GM10847 (cell line): ENCODE results near the gene UMODL1.

ENCODE experiments used
- POLR2A ChIP-seq: IDR thresholded peaks from 2 replicates; pipeline ENCODE4 v1.6.1; 2011; ENCODE audit not compliant: insufficient read length; ENCODE audit errors: extremely low read depth

UMODL1 gene

DNA sequence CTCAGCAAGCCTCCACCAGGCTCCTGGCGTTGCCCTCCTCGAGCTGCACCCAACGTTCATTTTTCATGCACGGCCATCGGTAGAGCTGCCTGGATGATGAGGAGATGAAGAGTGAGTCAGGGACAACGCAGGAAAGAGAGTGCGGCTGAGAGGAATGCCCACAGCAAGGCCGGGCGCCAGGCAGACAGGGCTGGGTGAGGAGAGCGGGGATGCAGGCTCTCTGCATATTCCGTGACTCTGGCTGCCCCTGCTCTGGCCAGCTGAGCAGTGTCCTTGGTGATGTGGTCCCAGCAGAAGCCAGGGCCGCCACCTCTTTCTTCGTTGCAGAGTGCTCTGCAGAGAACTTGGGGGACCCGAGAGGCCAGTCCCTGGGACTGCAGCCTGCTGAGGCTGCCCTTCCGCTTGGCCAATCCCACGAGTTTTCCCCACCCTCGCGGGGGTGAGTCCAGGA is 10.8 kb downstream of the UMODL1 start:
- TF ChIP-seq POLR2A: no peak

DNA sequence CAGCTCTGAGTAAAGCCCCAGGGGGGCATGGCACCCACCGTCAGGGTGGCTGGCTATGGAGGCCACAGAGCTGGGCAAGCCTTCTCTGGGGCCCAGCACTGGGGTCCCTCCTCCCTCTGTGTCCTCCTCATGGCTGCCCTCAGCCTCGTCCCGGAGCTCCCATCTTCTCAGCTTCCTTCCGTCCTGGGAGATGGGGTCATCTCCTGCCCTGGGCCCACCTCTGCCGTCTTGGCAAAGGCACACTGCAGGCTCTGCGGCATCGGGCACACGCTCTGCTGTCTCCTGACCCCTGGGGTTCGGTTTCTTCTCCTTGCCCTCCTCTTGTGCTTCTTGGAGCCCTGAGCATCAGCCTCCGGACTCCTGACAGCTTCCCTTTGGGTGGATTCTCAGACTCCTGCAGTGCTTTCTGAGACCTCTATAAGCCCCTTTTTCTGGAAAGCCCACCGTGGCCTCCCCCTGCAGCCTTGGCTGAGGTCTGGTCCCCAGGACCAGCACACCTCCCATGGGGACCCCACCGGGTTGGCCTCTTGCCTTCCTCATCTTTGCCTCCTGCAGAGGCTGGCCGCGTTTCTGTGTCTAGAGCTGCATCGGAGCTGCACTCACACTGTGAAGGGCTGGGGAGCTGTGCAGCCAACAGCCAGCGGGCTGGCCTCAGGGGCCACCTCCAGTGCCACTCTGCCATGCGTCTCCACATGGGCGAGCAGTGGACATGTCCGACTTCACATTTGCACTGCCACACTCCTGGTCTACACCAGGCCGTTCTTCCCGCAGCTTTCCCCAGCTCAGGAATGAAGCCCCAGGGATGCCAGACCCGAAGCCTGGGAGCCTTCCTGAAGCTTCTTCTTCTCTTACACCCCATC is 11.6 kb downstream of the UMODL1 start:
- TF ChIP-seq POLR2A: no peak

DNA sequence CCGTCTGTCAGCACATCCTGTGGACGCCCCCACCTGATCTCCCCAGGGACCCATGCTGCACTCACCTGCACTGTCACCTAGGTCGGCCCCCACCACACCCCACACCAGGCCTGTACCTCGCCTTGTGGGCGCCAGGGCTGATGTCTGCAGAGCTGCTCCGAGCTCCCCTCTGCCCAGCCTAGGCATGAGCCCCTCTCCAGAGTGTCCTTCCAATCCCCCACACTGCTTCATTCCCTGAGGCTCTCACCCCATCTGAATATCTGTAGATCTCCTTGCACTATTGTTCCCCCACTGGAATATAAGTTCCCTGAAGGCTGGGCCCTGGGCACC is 12.2 kb downstream of the UMODL1 start:
- no peak for TF ChIP-seq POLR2A

DNA sequence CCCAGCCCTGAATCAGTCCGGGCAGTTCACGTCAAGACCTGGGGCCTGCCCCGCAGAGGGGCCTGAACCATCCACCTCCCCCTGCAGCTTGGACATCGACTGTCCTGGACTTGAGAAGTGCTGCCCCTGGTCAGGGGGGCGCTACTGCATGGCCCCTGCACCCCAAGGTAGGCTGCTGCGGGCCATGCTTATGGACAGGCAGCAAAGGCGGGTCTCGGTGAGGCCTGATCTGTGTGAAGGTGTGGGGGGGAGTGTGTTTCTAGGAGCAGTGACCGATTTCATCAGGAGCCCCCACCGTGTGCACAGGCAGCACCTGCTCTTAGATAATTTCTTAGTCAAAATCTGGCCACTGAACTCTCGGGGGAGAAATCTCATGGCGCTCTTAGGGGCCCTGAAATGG is 13.0 kb downstream of the UMODL1 start:
- TF ChIP-seq POLR2A: no peak

DNA sequence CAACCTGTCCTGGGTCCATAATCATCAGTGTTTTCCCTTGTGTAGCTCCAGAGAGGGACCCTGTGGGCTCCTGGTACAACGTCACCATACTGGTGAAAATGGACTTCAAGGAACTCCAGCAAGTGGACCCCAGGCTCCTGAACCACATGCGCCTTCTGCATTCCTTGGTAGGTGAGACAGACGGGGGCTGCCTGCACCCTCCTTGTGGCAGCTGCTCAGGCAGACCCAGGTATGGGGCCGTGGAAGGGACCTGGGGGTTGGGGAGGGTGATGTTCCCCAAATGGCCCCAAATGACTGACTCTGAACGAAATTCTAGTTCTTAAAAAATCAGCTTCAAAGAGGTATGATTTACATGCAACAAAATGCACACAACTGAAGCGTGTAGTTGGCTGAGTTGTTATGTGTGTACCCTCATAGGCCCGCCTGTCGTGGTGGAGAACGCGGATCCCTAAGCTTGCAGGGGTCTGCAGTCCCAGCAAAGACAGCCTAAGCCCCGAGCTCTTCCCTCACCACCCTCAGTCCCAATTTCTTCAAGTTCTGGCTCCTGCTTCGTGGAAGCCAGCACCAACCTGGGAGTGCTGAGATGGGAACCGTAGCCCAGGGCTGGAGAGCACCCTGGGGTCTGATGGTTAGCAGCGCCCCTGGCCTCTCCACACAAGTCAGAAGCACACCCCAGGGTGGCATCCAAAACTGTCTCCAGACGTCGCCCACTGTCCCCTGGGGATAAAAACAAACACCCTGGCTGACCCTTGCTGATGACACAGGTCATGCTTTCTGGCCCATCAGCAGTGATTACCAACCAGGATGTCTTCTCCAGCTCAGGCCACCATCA is 14.3 kb downstream of the UMODL1 start:
- TF ChIP-seq POLR2A: no peak

DNA sequence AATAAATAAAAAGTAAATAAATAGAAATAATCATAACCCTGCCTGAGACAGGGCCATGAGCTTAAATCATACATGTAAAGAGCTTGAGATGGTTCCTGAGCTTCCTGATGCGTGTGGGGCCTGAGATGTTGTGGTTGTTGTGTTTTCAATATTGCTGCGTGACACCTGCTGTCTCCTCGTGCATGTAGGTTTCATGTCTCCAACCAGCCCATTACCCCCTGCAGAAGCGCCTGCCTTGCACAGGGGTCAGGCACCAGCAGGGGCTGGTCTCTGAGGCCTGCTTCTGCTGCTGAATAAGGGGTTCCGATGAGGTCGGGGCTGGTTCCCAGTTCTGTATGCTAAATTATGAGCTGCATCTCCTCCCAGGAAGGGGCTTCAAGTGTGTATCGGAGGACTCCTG is 15.9 kb downstream of the UMODL1 start:
- no peak for TF ChIP-seq POLR2A

DNA sequence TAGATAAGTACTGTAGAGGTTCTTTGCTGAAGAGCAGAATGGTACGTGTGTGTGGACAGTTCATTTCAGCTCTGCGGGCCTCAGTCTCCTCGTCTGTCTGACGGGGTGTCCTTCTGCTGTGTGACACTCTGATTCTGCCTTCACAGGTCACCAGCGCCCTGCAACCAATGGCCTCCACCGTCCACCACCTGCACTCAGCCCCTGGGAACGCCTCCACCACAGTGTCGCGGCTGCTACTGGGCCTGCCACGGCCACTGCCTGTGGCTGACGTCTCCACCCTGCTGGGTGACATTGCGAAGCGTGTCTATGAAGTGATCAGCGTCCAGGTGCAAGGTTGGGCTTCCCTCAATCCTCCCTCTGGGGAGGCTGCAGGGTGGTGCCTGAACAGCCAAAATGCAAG is 17.0 kb downstream of the UMODL1 start:
- no peak for TF ChIP-seq POLR2A

DNA sequence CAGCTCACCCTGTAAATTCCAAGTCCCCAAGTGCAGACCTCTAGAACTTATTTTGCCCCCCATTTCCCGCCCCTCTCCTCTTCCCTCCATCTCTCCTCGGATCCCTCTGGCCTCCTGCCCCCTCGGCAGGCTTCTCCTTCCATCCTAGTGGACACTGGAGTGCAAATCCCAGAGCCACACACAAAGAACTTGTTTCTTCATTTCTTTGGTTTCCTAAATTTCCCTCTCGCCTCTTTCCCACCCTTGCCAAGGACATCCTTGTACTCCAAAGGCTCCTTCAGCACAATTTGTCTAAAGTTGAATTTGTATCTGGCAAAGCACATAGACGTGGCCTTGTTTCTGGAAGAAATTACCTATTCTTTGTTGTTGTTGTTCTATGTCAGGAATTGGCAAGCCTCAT is 17.5 kb downstream of the UMODL1 start:
- TF ChIP-seq POLR2A: no peak

DNA sequence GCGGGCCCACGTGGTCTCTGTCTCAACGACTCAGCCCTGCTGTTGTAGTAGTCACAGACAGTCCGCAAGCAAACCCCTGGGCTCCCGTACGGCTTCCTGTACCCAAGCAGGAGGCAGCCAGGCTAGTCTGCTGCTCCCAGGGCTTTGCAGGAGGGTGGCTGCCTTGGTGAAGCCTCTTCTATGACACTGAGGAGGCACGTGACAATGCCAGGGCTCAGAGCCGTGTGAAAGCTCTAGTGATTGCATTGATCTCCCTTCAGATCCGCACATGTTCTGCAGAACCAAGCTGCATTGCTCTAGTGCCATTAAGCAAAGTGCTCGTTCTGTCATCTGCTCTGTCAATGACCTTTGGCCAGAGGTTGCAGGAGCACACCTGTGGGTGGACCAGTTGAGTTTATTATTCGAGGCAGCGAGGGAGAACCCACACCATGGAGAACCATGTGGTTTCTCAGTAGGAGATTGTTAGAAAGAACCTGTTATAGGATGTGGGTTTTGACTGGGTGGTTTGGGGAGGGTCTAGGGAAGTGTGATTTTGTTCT is 18.0 kb downstream of the UMODL1 start:
- TF ChIP-seq POLR2A: no peak

DNA sequence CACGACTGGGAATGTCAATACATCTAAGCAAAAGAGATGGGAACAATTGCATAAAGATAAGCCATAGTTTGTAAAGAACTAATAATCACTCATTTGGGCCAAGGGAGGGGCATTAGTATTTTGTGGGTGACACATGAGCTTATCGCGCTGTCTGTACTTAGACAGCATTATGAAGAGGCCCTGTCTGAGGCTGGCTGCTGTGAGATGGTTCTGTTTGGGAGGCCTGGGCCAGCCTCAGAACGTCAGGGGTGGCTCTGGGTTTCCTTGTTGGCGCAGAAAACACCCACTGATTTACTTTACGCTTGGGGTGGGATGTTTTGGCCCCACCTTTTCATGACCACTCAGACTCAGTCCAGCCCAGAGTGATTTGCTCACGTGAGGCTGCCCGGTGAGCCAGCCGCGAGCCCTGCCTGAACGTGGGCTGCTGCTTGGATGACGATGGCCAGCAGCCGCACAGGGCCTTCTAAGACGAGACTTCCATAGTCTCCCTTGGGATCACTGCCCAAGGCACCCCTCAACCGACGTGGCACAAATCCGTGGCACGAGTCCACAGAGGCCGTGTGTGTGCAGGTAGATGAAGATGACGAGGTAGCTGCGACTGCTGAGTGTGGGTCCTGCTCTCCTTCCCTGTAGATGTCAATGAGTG is 18.7 kb downstream of the UMODL1 start:
- TF ChIP-seq POLR2A: no peak

DNA sequence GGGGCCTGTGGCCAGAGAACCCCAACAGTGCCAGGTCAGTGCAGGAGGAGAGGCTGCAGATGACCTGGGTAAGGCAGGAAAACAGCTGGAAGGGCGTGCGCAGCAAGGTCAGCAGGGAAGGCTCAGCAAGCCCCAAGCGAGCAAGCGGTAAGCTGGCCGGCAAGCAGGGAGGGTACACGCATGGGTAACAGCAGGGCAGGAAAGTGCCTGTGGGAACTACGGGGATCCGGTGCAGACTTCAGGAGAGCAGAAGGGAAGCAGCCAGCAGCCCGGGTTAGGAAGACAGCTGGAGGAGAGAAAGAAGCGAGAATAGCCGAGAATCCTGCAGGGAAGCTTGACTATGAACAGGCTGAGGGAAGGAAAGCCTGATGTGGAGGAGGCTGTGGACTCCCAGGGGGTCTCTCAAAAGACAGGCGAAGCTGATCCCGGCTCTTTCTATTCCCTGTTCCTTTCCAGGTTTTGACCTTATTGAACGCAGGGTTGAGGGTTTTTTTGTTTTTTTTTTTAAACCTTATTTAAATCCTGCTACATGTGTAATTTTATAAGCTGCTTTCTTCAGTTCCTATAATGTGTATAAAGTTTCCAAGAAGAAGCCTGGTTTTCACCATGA is 20.9 kb downstream of the UMODL1 start:
- no peak for TF ChIP-seq POLR2A

DNA sequence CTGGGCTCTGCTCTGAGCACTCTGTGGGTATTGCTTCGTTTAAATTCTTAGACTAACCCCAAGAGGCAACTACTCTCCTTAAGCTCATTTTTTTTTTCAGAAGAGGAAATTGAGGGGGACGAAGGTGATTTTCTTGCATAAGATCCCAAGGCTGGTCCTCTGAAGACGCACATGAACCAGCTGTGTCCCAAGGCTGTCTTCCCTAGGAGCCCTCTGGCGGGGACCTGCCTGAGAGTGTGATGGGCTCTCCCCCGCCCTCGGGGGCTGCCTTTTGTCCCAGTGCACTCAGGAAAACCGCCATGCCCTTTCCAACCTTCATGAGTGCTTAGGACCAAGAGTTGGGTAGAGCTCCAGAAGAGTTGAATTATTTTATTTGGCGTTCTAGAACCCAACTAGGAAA is 21.7 kb downstream of the UMODL1 start:
- no peak for TF ChIP-seq POLR2A

DNA sequence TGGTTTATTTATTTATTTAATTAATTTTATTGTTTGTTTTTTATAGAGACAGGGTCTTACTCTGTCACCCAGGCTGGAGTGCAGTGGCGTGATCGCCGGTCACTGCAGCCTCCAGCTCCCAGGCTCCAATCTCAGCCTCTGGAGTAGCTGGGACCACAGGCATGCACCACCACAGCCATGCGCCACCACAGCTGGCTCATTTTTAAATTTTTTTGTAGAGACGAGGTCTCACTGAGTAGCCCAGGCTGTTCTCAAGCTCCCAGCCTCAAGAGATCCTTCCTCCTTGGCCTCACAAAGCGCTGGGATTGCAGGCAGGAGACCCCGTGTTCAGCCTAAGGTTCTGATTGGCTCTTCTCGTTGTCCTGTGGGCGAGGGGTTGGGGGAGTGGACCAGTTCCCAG is 22.1 kb downstream of the UMODL1 start:
- TF ChIP-seq POLR2A: no peak

DNA sequence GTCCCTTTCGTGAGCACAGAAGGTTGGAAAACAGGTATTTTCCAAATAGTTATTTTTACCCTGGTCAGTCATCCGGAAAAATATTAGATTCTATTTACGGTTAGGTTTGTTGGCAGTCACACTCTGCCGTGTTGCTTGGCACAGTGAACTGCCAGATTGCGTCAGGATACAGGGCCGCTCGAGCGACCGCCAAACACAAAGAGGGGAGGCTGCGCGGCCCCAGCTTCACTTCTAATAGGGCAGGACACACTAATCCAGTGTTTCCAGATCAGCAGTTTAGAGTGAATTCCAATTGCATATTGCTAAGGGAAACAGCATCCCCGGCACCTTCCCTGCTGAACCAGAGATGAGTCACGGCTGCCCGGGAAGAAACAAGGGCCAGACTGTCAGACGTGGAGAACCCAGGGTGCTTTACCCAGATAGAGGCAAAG is 22.9 kb downstream of the UMODL1 start:
- TF ChIP-seq POLR2A: no peak

DNA sequence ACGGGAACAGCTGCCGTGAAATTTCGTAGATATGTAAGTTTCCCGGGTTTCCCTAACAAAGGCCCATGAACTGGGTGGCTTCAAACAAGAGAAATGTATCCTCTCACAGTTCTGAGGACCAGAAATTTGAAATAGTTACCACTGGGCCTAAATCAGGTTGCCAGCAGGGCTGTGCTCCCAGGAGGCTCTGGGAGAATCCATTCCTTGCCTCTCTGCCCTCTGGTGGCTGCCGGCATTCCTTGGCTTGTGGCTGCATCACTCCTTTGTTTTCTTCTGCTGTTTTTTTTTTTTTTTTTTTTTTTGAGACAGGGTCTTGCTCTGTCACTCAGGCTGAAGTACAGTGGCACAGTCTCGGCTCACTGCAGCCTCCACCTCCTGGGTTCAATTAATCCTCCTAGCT is 23.7 kb downstream of the UMODL1 start:
- no peak for TF ChIP-seq POLR2A
